Heart left ventricle (tissue), 13 donors: Measurements from ENCODE around the gene INHBE.

Experiments
- CTCF ChIP-seq, 12 donors: fragments of 200-600 bp; sonication (generic) in 4 of 12; IDR thresholded peaks; one replicate each; pipeline versions ENCODE4 v1.5.0 to v1.8.0; 2018 to 2022; ENCODE audit warnings: antibody characterized with exemption in 12 of 12, mild to moderate bottlenecking in 5 of 12
- POLR2A ChIP-seq, 2 donors: fragments of 450-650 bp; IDR thresholded peaks; one replicate each; pipeline ENCODE4 v1.6.1; 2017; ENCODE audit warnings: antibody characterized with exemption in 2 of 2, mild to moderate bottlenecking in 2 of 2, moderate library complexity in 2 of 2
- donor health status: ischemic (EF 13 %, LVEDD 7.1; RV severe dilation, severe dysfunction).
- donor health status: DM: no; HTN: yes; CAD: no.
- donor health status: DM: no; HTN: no; CAD: no.
- donor health status: ischemic (EF 25% LVEDD 6.9; RV normal size, moderate dysfunction).
- donor health status: ischemic (EF 25% LVEDD 5.7; RV mildly dilated, moderate dysfunction).
- donor health status: ischemic (EF 35%, LVEDD 5.7; RV mildly dilated, moderate dysfunction).
- donor health status: nonischemic (EF 11% LVEDD 7.7; RV severe dilation, severe dysfunction).
- donor health status: DM: yes; HTN: yes; CAD: no.
- donor health status: PGD.
- donor health status: ischemic (EF 29% LVEDD 5.4; RV normal size, mild dysfunction).
- donor health status: nonischemic (EF 23%, LVEDD 6.1; RV moderate dilation, normal function).

GRCh38 chr12:57419495-57419894, 35.6 kb upstream of the INHBE start:
- no peak for TF ChIP-seq POLR2A (IDR thresholded peaks at IDR 0.05)
- TF ChIP-seq CTCF (IDR thresholded peaks at IDR 0.05) = no peak
